ENCODE measurements around the gene LNPK.

DNA sequence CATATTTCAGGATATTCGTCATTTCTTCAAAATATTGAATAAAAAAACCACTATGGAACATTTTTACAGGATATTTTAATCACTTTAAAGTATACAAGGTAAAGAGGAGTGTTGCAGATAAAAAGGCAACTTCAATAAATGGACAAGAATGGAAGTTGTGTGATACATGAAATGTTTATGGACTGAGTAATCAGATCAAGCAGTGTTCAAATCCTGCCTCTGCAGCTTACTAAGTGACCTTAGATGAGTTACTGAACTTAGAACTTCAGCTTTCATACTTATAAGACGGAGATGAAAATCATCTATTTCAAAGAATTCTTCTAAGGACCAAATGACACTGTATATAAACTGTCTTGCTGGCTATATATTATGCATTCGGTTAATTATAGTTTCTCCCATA, 87.2 kb downstream of the LNPK start:
- TF ChIP-seq CTCF (IDR thresholded peaks at IDR 0.05; ENCODE audit: borderline replicate concordance, extremely low read depth, low read length, poor library complexity, severe bottlenecking): no peak
- no peak for TF ChIP-seq EZH2 (IDR thresholded peaks at IDR 0.05; ENCODE audit: borderline replicate concordance, low read depth, low read length, severe bottlenecking)

All from DND-41 (cell line).